Measurements from ENCODE around the gene SPEF2.
A peak's percentile ranks its signal among the peaks of the same experiment; 100 is the strongest.

Gene SPEF2, protein sequence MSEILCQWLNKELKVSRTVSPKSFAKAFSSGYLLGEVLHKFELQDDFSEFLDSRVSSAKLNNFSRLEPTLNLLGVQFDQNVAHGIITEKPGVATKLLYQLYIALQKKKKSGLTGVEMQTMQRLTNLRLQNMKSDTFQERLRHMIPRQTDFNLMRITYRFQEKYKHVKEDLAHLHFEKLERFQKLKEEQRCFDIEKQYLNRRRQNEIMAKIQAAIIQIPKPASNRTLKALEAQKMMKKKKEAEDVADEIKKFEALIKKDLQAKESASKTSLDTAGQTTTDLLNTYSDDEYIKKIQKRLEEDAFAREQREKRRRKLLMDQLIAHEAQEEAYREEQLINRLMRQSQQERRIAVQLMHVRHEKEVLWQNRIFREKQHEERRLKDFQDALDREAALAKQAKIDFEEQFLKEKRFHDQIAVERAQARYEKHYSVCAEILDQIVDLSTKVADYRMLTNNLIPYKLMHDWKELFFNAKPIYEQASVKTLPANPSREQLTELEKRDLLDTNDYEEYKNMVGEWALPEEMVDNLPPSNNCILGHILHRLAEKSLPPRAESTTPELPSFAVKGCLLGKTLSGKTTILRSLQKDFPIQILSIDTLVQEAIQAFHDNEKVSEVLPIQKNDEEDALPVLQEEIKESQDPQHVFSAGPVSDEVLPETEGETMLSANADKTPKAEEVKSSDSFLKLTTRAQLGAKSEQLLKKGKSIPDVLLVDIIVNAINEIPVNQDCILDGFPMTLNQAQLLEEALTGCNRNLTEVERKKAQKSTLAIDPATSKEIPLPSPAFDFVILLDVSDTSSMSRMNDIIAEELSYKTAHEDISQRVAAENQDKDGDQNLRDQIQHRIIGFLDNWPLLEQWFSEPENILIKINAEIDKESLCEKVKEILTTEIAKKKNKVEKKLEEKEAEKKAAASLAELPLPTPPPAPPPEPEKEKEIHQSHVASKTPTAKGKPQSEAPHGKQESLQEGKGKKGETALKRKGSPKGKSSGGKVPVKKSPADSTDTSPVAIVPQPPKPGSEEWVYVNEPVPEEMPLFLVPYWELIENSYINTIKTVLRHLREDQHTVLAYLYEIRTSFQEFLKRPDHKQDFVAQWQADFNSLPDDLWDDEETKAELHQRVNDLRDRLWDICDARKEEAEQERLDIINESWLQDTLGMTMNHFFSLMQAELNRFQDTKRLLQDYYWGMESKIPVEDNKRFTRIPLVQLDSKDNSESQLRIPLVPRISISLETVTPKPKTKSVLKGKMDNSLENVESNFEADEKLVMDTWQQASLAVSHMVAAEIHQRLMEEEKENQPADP (N-terminal part only)

DNA sequence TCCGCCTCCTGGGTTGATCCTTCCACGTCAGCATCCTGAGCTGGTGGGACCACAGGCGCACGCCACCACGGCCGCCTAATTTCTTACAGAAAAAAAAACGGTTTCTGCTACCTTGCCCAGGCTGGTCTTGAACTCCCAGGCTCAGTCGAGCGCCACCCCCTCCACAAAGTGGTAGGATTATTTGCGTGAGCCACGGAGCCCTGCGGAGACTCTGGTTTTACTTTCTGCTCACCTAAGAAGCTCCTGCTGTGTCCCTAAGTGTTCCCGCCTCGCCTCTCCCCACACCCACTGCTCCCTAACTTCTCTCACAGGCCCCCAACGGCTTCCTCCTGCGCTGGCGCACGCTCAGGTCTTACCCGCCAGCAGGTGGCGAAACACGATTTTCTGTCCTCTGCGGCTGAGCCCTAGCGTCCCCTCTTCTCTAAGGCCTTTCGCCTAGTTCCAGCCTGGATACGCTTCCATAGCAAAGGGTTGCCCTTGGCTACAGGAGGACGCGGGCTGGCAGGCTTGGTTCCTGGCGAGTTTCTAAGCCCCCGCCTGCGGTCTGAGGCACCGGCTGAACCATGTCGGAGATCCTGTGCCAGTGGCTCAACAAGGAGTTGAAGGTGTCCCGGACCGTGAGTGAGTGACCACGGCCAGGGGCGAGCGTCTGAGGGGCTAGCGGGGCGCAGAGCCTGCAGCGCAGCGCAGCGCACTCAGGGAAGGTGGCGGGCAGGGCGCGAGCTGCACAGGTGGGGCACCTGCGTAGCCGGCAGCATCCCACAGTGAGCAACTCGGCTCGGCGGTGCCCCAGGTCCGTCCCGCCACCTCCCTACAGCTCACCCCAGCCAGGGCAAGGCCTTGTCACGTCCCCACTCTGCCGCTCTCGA lies at the start of gene SPEF2:
TSS of gene SPEF2 (plus strand) at position 429 of the 869 bp plus-strand sequence. CDS start at position 564, 135 bp downstream.
- DNase-seq: peak; percentile 88

DNA sequence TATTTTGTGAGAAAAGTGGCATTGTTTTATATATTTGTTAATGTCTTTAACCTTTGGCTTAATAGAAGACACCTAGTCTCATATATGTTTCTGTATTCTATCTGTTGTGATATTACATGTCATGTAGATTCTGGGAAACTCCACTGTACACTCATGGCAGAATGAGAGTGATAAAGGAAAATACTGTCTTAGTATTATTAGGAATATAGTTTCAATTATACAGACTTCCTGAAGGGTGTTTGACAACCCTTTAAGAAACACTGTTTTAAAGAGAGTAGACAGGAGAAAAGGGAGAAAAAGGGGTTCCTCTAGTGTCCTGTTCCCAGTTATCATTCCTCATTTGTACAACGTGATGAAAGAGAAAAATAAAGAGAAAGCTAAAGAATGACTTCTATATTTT lies 42.1 kb upstream of the SPEF2 start:
- no peak for DNase-seq

- no peak for DNase-seq
These were observed 30.2 kb upstream of the SPEF2 start for GRCh38 chr5:35587419-35587818.

GRCh38 chr5:35593338-35593737 lies 24.3 kb upstream of the SPEF2 start:
- DNase-seq: no peak

DNA sequence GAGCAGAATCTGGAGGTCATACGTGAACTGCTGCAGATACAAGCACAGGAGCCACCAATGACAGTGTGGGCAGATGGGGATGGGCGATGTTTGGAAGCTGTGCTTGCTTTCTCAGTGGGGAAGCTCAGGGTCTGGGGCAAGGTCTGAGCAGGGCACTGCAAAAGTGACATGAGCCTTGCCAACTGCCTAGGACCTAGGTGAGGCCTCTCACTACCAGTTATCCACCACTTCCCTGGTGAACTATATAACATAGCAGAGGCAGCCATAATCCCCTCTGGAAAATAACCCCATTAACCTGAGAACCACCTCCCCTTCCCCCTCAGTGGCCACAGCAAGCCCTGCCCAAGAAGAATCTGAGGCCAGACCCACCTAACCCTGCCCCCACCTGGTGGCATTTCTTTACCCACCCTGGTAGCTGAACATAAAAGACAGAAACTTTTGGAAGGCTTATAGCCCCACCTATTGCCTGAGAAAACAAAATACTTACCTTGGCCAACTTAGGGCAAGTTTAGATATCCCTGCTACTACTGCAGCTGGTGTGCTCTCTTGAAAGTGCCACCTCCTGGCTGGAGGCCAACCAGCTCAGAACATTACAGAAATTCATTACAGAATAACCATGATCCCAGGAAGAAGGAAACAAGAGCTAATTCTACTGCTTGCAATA lies 18.8 kb upstream of the SPEF2 start:
- no peak for DNase-seq

GRCh38 chr5:35600591-35600990 lies 17.1 kb upstream of the SPEF2 start:
- no peak for DNase-seq

DNA sequence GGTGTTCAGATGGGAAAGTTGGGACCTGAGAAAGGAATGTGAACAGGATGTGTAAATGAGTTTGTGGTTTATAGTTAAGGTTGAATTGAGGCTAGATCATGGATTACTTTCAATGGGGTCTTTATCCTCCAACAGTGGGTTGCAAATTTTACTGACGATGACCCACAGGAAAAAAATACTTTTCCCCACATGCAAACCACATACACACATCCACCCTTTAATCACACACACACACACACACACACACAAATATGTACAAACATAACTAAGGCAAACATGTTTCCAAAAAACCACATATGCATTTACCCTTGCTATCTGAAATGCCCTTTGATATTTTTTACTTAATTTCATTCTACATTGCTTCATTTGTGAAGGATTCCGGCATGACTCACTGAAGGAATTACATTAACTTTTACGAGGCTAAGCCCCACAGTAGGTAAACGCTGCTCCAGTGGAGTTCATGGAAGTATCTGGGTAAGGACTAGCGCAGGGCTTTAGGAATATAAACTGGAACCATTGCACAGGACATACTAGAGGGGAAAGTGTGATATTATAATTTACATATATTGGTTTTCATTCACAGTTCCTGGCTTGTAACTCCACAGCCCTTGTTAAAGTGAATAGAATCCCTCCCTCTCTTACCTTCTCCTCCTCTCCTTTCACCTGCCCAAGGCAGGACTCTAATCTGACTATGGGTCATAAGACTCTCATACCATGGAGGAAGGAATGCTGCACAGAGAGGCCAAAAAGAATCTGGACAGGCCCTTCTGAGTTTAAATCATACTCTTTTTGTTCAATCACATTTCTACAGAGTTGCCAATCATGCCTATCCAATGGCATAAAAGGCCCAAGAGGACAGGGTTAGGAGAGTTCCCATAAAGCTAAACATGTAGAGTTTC lies 8.5 kb upstream of the SPEF2 start:
- peak; percentile 19 for DNase-seq

- DNase-seq: no peak
These were observed 616 bp upstream of the SPEF2 start for GRCh38 chr5:35617060-35617434.

DNA sequence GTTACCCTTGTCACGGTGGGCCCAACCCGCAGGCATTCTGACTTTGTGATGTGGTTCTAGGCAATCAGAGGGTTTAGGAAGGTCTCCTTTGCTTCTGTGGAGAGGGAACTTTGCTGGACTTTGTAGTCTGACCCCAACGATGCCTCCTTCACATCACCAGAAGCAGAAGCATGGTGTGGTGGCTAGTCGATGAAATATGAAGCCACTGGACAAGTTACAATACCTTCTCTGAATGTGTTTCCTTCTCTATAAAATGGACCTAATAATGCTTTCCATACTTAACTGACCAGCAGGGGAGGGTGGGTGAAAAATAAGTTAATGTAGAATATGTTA lies 607 bp downstream of the SPEF2 start:
- no peak for DNase-seq

DNA sequence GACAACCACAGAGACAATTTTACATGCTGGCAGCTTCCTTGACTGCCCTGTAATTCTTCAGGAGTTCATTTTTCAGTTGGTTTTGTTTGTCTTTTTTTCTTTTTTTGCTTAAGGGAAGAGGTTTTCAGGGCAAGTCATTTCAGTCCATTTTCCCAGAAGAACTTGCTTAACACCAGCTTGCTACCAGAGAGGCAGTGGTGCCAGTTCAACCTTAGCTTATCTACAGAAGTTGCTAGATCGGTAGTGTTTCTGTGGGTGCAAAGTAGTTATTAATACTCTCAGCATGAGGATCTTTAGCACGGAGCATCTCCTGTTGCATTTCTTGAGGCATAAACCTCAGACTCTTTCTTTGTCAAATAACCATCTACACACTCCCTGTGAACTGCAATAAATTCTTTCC lies 1.1 kb downstream of the SPEF2 start:
- DNase-seq: no peak

DNA sequence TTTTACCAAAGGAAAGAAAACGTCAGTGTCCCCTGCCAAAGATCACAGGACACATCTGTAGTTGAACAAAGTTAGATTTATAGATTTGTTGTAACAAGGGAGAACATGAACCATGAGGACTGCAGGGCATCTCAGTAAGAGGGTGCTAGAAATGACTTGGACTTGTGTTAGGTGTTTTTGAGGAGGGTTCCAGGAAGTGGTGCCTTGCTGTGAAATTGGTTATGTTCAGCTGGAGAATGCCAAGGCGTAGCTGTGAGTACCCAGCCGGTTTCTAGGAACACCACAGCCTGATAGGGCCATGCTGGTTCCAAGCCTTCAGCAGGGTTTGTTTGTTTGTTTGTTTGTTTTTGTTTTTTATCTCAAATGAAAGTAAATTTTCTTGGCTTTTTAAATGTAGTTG lies 5.3 kb downstream of the SPEF2 start:
- no peak for DNase-seq

DNA sequence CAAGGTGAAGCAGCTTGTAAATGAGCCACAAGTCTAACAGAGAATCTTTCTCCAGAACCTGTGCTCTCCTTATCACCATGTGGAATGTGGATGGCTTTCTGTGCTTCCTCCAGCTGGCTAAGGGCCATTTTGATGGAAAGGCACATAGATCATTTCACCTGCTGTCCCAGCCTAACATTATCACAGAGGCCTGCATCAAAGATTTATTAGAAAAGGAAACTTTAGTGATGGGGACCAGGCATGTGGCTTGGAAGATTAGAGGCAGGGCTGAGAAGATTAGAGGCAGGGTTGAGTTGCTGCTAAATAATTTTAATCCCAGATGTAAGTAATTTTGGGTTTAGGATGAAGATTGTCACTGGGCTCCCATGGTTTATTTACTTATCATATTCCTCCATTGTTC lies 6.3 kb downstream of the SPEF2 start:
- no peak for DNase-seq

DNA sequence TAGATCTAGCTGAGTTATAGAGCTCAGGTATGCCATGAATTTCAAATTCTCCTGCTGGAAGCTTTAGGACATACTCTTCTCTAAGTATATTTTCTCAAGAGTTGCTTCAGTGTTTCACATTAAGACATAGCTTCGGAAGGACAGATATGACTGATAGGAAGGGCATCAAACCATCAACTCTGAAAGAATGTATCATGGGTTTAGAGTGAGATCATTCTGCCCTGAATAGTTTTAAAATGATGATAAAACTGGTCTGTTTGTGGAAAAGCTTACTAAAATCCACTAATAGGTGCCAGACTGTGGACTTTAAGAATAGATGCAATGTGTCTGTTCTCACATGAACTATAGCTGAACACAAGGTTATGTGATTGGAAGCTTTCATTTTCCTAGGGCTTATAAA lies 8.4 kb downstream of the SPEF2 start:
- no peak for DNase-seq

DNA sequence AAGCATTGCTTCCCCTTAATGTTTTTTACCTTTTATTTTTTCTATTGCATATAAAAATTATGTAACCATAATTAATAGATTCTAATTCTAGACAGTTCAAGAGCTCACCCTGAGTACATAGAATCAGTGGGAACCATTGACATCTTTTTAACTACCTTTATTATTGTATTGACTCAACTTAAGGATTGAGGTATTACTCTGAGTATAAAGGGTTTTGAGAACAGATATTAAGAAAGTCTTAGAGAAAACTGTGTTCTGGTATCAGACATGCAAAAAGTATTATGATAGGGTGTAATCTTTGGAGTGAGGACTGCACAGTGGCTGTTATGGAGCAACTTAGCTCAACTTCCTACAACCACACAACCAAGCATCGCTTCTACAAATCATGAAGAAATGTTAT lies 8.9 kb downstream of the SPEF2 start:
- no peak for DNase-seq

DNA sequence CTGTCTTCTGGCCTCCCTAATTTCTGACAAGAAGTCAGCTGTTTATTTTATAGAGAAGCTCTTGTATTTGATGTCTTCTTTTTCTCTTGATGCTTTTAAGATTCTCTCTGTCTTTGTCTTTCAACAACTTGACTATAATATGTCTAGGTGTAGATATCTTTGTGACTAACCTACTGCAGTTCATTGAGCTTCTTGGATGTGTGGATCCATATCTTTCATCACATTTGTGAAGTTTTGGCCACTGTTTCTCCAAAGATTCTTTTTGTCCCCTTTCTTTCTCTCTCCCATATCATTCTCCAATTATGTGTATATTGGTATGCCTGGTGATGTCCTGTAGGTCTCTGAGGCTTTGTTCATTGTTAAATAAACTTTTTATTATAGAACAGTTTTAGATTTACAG lies 16.7 kb downstream of the SPEF2 start:
- DNase-seq: no peak

DNA sequence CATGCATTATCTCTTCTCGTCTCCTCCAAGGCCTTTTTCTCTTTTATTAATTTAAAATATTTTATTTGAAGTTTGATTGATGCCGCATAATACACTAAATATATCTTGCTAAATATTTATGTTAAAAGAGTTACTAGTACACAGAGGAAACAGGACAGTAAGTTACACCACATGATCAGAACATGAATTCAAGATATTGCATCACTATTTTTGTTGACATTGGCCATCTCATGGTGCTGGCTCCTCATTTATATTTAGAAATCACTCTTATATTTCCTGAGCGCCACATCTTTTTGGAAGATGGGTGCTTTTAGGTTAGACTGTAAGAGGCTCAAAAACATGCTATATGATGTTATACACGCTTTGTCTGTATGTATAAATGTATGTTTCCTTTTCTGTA lies 23.0 kb downstream of the SPEF2 start:
- no peak for DNase-seq

DNA sequence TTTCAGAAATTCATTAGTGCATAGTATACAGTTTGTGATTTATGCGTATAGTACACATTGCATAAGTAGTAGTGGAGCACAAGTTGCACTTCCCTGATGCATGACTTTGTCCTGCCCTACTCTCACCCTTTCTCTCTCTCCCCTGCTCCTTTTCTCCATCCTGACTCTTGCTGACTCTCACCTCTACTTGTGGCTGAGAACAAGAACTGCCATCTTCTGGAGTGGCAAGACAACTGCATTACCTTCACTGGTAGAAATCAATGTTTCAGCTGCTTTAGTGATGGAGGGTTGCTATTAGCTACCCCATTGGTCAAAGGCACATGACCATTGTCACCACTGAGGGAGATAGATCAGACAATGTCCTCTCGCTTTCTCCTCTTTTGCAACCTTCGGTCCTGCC lies 26.9 kb downstream of the SPEF2 start:
- DNase-seq: no peak

DNA sequence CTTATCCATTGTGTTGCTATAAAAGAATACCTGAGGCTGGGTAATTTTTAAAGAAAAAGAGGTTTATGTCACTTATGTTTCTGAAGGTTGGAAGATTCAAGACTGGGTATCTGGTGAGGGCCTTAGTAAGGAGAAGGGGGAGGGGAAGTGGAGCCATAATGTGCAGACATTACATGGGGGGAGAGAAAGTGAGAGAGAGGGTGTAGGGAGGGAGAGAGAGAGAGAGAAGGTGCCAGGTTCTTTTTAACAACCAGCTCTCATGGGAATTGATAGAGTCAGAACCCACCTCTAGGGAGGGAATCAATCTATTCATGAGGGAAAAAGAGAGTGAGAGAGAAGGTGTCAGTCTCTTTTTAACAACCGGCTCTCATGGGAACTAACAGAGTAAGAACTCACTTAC lies 29.5 kb downstream of the SPEF2 start:
- no peak for DNase-seq

DNA sequence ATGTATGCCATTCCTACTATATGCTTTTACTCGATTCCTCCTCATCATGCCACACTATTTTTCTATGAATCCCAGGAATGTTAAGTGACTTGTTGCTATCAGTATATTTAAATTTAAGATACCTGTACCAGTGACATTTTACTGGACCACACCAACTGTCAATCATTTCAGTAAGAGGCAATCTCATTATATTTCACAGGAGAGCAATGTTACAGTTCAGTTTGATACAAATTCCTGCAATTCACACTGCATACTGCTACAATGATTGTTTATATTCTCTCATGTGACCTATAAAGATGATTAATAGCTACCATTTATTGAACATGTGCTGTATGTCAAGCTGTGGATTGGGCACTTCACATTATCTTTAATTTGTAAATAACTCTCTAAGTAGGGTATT lies 30.0 kb downstream of the SPEF2 start:
- no peak for DNase-seq

DNA sequence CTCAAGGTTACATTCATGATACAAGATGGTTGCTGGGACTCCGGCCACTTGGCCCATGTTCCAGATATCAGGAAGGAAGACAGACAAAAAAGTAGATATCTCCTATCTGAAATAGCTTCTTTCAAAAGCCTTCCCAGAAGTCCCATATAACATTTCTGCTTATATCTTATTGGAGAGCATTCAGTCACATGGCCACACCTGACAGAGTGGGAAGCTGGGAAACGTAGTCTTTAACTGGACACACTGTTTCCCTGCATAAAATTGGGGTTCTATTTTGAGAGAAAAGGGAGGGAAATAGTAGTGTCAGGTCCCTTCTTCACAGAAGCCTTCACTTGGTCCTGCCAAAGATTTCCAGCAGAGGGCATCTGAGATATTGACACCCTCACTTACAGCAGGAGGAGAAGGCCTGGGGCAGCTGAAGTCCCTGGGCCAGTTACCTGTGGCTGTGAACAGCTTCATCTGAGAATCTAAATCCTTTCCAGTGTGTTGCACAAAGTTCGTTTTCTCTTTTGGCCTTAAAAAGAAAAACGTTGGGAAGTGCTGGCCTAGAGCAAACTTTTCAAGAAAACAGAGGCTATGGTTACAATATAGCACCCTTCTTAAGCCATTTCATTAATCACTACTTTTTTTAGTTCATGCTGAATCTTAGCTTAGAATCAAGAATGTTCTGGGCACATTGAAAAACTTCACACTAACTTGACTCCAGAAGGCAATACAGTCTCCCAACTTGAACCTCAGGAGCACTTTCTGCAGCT lies 33.5 kb downstream of the SPEF2 start:
- peak; percentile 3 for DNase-seq

Measured in T1000 (cell line).